HFFc6 (cell line): ENCODE data around the gene RILPL1. TPM values are rescaled to one million over a fixed set of nuclear protein-coding genes. Genes with fewer than 3 reads are reported as not detected.

Source experiments
- DNase-seq: peaks from one replicate; pipeline ENCODE4 v3.0.0-alpha.2; 2018
- H3K27ac Mint-ChIP-seq: 2 replicates; pipeline ENCODE4 v1.8.0; 2020; ENCODE audit warnings: mild to moderate bottlenecking, mixed read lengths
- H3K27me3 Mint-ChIP-seq: 2 replicates; pipeline ENCODE4 v1.8.0; 2021; ENCODE audit warnings: mild to moderate bottlenecking, moderate library complexity, mixed read lengths; ENCODE audit not compliant: insufficient read depth
- H3K36me3 Mint-ChIP-seq: 2 replicates; pipeline ENCODE4 v1.8.0; 2021; ENCODE audit warnings: low read depth, mixed read lengths
- H3K4me1 Mint-ChIP-seq: 2 replicates; pipeline ENCODE4 v1.8.0; 2020; ENCODE audit warnings: low read depth, mixed read lengths
- H3K4me3 Mint-ChIP-seq: 2 replicates; pipeline ENCODE4 v1.8.0; 2020; ENCODE audit warnings: mild to moderate bottlenecking, moderate library complexity, mixed read lengths
- H3K9me3 Mint-ChIP-seq: 2 replicates; pipeline ENCODE4 v1.8.0; 2020; ENCODE audit warnings: mild to moderate bottlenecking, mixed read lengths
- CTCF ChIP-seq: fragments of 200-600 bp; sonication (generic); IDR thresholded peaks from 2 replicates; pipeline ENCODE4 v1.5.0; 2021; ENCODE audit warnings: antibody characterized with exemption, mild to moderate bottlenecking
- total RNA-seq, 6 experiments: library from RNA; stranded (reverse); fragmentation: NEBNext Ultra II Directional; extraction: Animal tissue kit (Norgen Biotek cat#: 25700); gene quantifications; 2 replicates in 1 of 6; 3 replicates in 5 of 6; pipeline ENCODE4 v1.2.3, GENCODE V29; 2021

RILPL1 gene
- total RNA-seq, 6 experiments from 2014 or later, result 15.2 to 18.9 (median 16.9) TPM

- no peaks in the 10 kb centered on the region for H3K9me3 Mint-ChIP-seq
- no peak overlapping the region for H3K4me3 Mint-ChIP-seq
- H3K27me3 Mint-ChIP-seq, result peaks cover 2% of the 10 kb centered on the region
- peaks cover 15% of the 10 kb centered on the region for H3K4me1 Mint-ChIP-seq
- TF ChIP-seq CTCF, result no peak
- no peak for DNase-seq
- H3K27ac Mint-ChIP-seq, result no peak overlapping the region
- H3K36me3 Mint-ChIP-seq, result no peaks in the 10 kb centered on the region
Observed at GRCh38 chr12:123449856-123450255, 83.7 kb downstream of the RILPL1 start.

GRCh38 chr12:123449249-123449733 lies 84.2 kb downstream of the RILPL1 start:
- TF ChIP-seq CTCF, result no peak
- peaks cover 20% of the 10 kb centered on the region for H3K4me1 Mint-ChIP-seq
- H3K9me3 Mint-ChIP-seq, result no peaks in the 10 kb centered on the region
- no peak overlapping the region for H3K27ac Mint-ChIP-seq
- H3K27me3 Mint-ChIP-seq, result peaks cover 2% of the 10 kb centered on the region
- no peak overlapping the region for H3K4me3 Mint-ChIP-seq
- no peak for DNase-seq
- no peaks in the 10 kb centered on the region for H3K36me3 Mint-ChIP-seq

GRCh38 chr12:123446333-123446713 lies 87.2 kb downstream of the RILPL1 start:
- H3K36me3 Mint-ChIP-seq, result no peaks in the 10 kb centered on the region
- no peak for TF ChIP-seq CTCF
- H3K4me1 Mint-ChIP-seq, result peaks cover 21% of the 10 kb centered on the region
- H3K9me3 Mint-ChIP-seq, result no peaks in the 10 kb centered on the region
- H3K27ac Mint-ChIP-seq, result peak overlapping the region; percentile 86
- DNase-seq, result no peak
- H3K4me3 Mint-ChIP-seq, result peak overlapping the region; percentile 52; the same call in 1 of the 2 replicates
- H3K27me3 Mint-ChIP-seq, result no peaks in the 10 kb centered on the region

GRCh38 chr12:123445388-123446332 lies 87.9 kb downstream of the RILPL1 start:
- DNase-seq, result peak; percentile 75
- H3K27ac Mint-ChIP-seq, result peak overlapping the region; percentile 86
- H3K4me3 Mint-ChIP-seq, result peak overlapping the region; percentile 52; the same call in 1 of the 2 replicates
- H3K9me3 Mint-ChIP-seq, result no peaks in the 10 kb centered on the region
- peaks cover 21% of the 10 kb centered on the region for H3K4me1 Mint-ChIP-seq
- no peaks in the 10 kb centered on the region for H3K36me3 Mint-ChIP-seq
- H3K27me3 Mint-ChIP-seq, result no peaks in the 10 kb centered on the region
- TF ChIP-seq CTCF, result no peak

GRCh38 chr12:123444092-123445026 lies 89.2 kb downstream of the RILPL1 start:
- H3K27me3 Mint-ChIP-seq, result no peaks in the 10 kb centered on the region; the same call in 1 of the 2 replicates
- H3K27ac Mint-ChIP-seq, result peak overlapping the region; percentile 33; the same call in 1 of the 2 replicates
- peak; percentile 35 for DNase-seq
- TF ChIP-seq CTCF, result no peak
- no peak overlapping the region for H3K4me3 Mint-ChIP-seq
- H3K9me3 Mint-ChIP-seq, result no peaks in the 10 kb centered on the region
- H3K36me3 Mint-ChIP-seq, result no peaks in the 10 kb centered on the region
- peaks cover 21% of the 10 kb centered on the region for H3K4me1 Mint-ChIP-seq
